NCI-H2196 treated with DMSO at 0.1 percent for 48 hours (cell line): ENCODE measurements around the gene CAMP.
"Not testable (repeated sequence)": the region's sequence is repeated elsewhere in the genome, so short reads cannot be mapped to it uniquely, and the experiment has no call there.

ENCODE experiments used
- DNase-seq: peaks from one replicate; lab custom pipeline; 2025; ENCODE audit not compliant: unreplicated experiment; lab: John Stamatoyannopoulos, UW

CAMP gene

GRCh38 chr3:48211776-48212175, 11.5 kb upstream of the CAMP start:
- DNase-seq, result not testable (repeated sequence)

- no peak for DNase-seq
These were observed 9.1 kb upstream of the CAMP start for GRCh38 chr3:48214225-48214624.

- no peak for DNase-seq
These were observed 8.3 kb upstream of the CAMP start for GRCh38 chr3:48215019-48215418.

- DNase-seq, result no peak
These were observed 7.8 kb upstream of the CAMP start for GRCh38 chr3:48215466-48215865.

- no peak for DNase-seq
These were observed 7.4 kb upstream of the CAMP start for GRCh38 chr3:48215876-48216275.

GRCh38 chr3:48217449-48217848, 5.8 kb upstream of the CAMP start:
- DNase-seq, result no peak

- no peak for DNase-seq
These were observed 4.8 kb upstream of the CAMP start for GRCh38 chr3:48218537-48218936.

GRCh38 chr3:48219543-48219942, 3.8 kb upstream of the CAMP start:
- DNase-seq, result no peak

GRCh38 chr3:48220746-48221145, 2.5 kb upstream of the CAMP start:
- DNase-seq, result no peak

GRCh38 chr3:48225587-48225986, 2.3 kb downstream of the CAMP start:
- no peak for DNase-seq

GRCh38 chr3:48226939-48227338, 3.6 kb downstream of the CAMP start:
- no peak for DNase-seq

- DNase-seq, result no peak
These were observed 8.9 kb downstream of the CAMP start for GRCh38 chr3:48232232-48232631.

- peak; percentile 3 for DNase-seq
These were observed 9.4 kb downstream of the CAMP start for GRCh38 chr3:48232734-48233133.

GRCh38 chr3:48233542-48233941, 10.2 kb downstream of the CAMP start:
- no peak for DNase-seq

- DNase-seq, result no peak
These were observed 13.2 kb downstream of the CAMP start for GRCh38 chr3:48236531-48236930.

GRCh38 chr3:48238531-48239085, 15.3 kb downstream of the CAMP start:
- no peak for DNase-seq

GRCh38 chr3:48240000-48240963, 17.0 kb downstream of the CAMP start:
- no peak for DNase-seq

- DNase-seq, result no peak
These were observed 18.6 kb downstream of the CAMP start for GRCh38 chr3:48241796-48242455.

GRCh38 chr3:48243886-48244285, 20.6 kb downstream of the CAMP start:
- no peak for DNase-seq

GRCh38 chr3:48244461-48244860, 21.2 kb downstream of the CAMP start:
- no peak for DNase-seq

GRCh38 chr3:48245136-48245535, 21.8 kb downstream of the CAMP start:
- no peak for DNase-seq

GRCh38 chr3:48247401-48247811, 24.1 kb downstream of the CAMP start:
- no peak for DNase-seq
